Measurements from ENCODE around the gene MFAP4. TPM values are rescaled to one million over a fixed set of nuclear protein-coding genes. Genes with fewer than 3 reads are reported as not detected.

Gene MFAP4
- total RNA-seq, 1 donor from 2014 or later = 0.93 TPM

GRCh38 chr17:19433255-19433654 is 46.3 kb upstream of the MFAP4 start:
- Histone ChIP-seq H3K9me3 (ENCODE audit: insufficient read depth, low read depth, low read length) (no peaks in the 10 kb centered on the region), H3K27me3 (ENCODE audit: insufficient read depth, low read length) (no peaks in the 10 kb centered on the region), H4K20me1 (ENCODE audit: insufficient read depth, low read length) (no peaks in the 10 kb centered on the region), H2AFZ (ENCODE audit: low read depth, low read length) (no peak overlapping the region), H3K4me3 (ENCODE audit: insufficient read depth, low read depth, low read length) (no peak overlapping the region), H3K79me2 (ENCODE audit: insufficient read depth, low read length) (no peaks in the 10 kb centered on the region), H3K27ac (ENCODE audit: low read depth, low read length) (no peak overlapping the region), H3K4me1 (ENCODE audit: insufficient read depth, low read length) (no peaks in the 10 kb centered on the region), H3K9ac (ENCODE audit: low read length) (no peak overlapping the region), H3K36me3 (ENCODE audit: insufficient read depth, low read length) (no peaks in the 10 kb centered on the region), H3K4me2 (ENCODE audit: low read length) (no peak overlapping the region)
- no peak for DNase-seq (ENCODE audit: low read depth)
- FAIRE-seq = no peak
- H3K27ac Mint-ChIP-seq (ENCODE audit: unreplicated experiment) = no peak overlapping the region
- no peak for TF ChIP-seq CTCF (IDR thresholded peaks at IDR 0.05; ENCODE audit: insufficient read depth, low read depth, low read length)
- H3K36me3 Mint-ChIP-seq (ENCODE audit: low read depth, unreplicated experiment) = no peaks in the 10 kb centered on the region
- H3K4me3 Mint-ChIP-seq (ENCODE audit: unreplicated experiment) = no peak overlapping the region
- H3K9me3 Mint-ChIP-seq (ENCODE audit: unreplicated experiment) = no peaks in the 10 kb centered on the region
- H3K4me1 Mint-ChIP-seq (ENCODE audit: low read depth, unreplicated experiment) = no peaks in the 10 kb centered on the region
- peaks cover 8% of the 10 kb centered on the region for H3K27me3 Mint-ChIP-seq (ENCODE audit: low read depth, unreplicated experiment)

DNA sequence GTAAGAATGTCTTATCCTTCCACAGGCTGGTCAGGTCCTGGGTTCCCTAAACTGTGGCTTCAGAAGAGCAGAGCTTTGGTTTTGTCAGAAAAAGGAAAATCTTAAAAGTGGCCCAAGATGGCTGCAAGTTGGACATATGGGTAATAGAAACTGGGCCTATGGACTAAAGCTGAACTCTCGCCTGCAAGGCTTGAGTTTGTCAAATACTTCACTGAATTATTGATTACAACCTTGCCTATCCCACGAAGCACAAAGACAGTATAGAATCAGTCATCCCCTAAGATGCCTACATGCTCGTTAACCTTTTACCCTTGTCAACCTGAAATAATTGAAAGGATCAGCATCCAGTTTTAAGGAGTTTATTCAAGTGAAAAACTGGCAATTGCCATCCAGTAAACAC is 44.7 kb upstream of the MFAP4 start:
- DNase-seq (ENCODE audit: low read depth) = no peak
- no peaks in the 10 kb centered on the region for H3K9me3 ChIP-seq (ENCODE audit: insufficient read depth, low read depth, low read length)
- H3K79me2 ChIP-seq (ENCODE audit: insufficient read depth, low read length) = no peaks in the 10 kb centered on the region
- no peak overlapping the region for H2AFZ ChIP-seq (ENCODE audit: low read depth, low read length)
- no peaks in the 10 kb centered on the region for H3K36me3 ChIP-seq (ENCODE audit: insufficient read depth, low read length)
- Mint-ChIP-seq H3K4me3 (ENCODE audit: unreplicated experiment) (no peak overlapping the region), H3K4me1 (ENCODE audit: low read depth, unreplicated experiment) (no peaks in the 10 kb centered on the region), H3K9me3 (ENCODE audit: unreplicated experiment) (no peaks in the 10 kb centered on the region), H3K27ac (ENCODE audit: unreplicated experiment) (no peak overlapping the region), H3K36me3 (ENCODE audit: low read depth, unreplicated experiment) (no peaks in the 10 kb centered on the region), H3K27me3 (ENCODE audit: low read depth, unreplicated experiment) (peaks cover 11% of the 10 kb centered on the region)
- no peaks in the 10 kb centered on the region for H3K4me1 ChIP-seq (ENCODE audit: insufficient read depth, low read length)
- FAIRE-seq = no peak
- H3K4me3 ChIP-seq (ENCODE audit: insufficient read depth, low read depth, low read length) = no peak overlapping the region
- H4K20me1 ChIP-seq (ENCODE audit: insufficient read depth, low read length) = no peaks in the 10 kb centered on the region
- no peak overlapping the region for H3K9ac ChIP-seq (ENCODE audit: low read length)
- H3K4me2 ChIP-seq (ENCODE audit: low read length) = no peak overlapping the region
- TF ChIP-seq CTCF (IDR thresholded peaks at IDR 0.05; ENCODE audit: insufficient read depth, low read depth, low read length) = no peak
- no peak for TF ChIP-seq EZH2 (IDR thresholded peaks at IDR 0.05; ENCODE audit: insufficient read depth, low read length)
- H3K27me3 ChIP-seq (ENCODE audit: insufficient read depth, low read length) = no peaks in the 10 kb centered on the region
- no peak overlapping the region for H3K27ac ChIP-seq (ENCODE audit: low read depth, low read length)

DNA sequence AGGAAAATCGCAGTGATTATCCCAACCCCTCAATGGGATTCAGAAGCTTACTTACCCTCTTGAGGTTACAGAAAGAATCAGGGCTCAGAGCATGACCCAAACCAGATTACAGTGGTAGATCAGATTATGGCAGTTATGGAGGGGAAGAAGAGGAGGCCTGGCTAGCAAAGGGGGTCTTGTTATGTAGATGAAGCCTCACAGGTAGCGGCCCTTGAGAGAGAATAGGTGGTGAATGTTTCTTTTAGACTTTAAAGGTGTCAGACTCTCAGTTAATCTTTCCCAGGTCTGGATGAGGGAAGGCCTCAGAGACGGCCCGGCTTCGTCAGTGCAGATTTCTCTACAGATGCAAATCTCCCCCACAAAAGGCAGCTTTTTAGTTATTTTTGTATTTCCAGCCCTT is 39.6 kb upstream of the MFAP4 start:
- Histone ChIP-seq H2AFZ (ENCODE audit: low read depth, low read length) (no peak overlapping the region), H3K4me1 (ENCODE audit: insufficient read depth, low read length) (no peaks in the 10 kb centered on the region), H3K79me2 (ENCODE audit: insufficient read depth, low read length) (no peaks in the 10 kb centered on the region), H4K20me1 (ENCODE audit: insufficient read depth, low read length) (no peaks in the 10 kb centered on the region), H3K9ac (ENCODE audit: low read length) (no peak overlapping the region), H3K27me3 (ENCODE audit: insufficient read depth, low read length) (peaks cover 2% of the 10 kb centered on the region), H3K36me3 (ENCODE audit: insufficient read depth, low read length) (no peaks in the 10 kb centered on the region), H3K4me3 (ENCODE audit: insufficient read depth, low read depth, low read length) (no peak overlapping the region), H3K4me2 (ENCODE audit: low read length) (no peak overlapping the region), H3K27ac (ENCODE audit: low read depth, low read length) (no peak overlapping the region), H3K9me3 (ENCODE audit: insufficient read depth, low read depth, low read length) (no peaks in the 10 kb centered on the region)
- DNase-seq (ENCODE audit: low read depth) = no peak
- Mint-ChIP-seq H3K27ac (ENCODE audit: unreplicated experiment) (no peak overlapping the region), H3K27me3 (ENCODE audit: low read depth, unreplicated experiment) (peaks cover 7% of the 10 kb centered on the region), H3K4me3 (ENCODE audit: unreplicated experiment) (no peak overlapping the region), H3K4me1 (ENCODE audit: low read depth, unreplicated experiment) (no peaks in the 10 kb centered on the region), H3K9me3 (ENCODE audit: unreplicated experiment) (no peaks in the 10 kb centered on the region), H3K36me3 (ENCODE audit: low read depth, unreplicated experiment) (no peaks in the 10 kb centered on the region)
- no peak for FAIRE-seq
- no peak for TF ChIP-seq EZH2 (IDR thresholded peaks at IDR 0.05; ENCODE audit: insufficient read depth, low read length)

Data from astrocyte (in vitro differentiated cells and primary cell).